Measurements from ENCODE around the gene ACYP1. TPM values are rescaled to one million over a fixed set of nuclear protein-coding genes. Genes with fewer than 3 reads are reported as not detected.

The ACYP1 gene
- total RNA-seq, 2 experiments from 2014 or later, result 65.0 to 97.5 TPM

DNA sequence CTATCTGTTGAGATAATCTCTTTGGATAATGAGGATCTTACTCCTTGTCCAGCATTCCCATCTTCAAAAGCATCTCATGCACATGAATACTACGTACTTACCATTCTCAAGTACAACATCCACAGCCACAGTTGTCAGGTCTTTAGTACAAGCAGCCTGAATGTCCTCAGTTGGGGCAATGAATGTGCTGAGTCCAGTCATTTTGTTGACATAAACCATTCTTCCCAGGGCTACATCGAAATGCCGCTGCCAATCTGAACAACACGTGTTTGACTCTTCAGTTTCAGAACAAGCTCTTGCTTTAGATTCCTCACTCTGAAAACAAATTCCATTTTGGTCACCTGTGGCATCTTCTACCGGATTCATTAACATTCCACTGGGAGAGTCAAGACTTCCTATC lies 17.5 kb downstream of the ACYP1 start:
- DNase-seq (ENCODE audit: low spot score), result no peak
- CTCF ChIA-PET (ENCODE audit: unreplicated experiment), result no interaction called here
- Histone ChIP-seq H3K9me3 (ENCODE audit: low read length) (no peaks in the 10 kb centered on the region), H3K4me1 (ENCODE audit: insufficient read depth, low read length, poor library complexity, severe bottlenecking) (peaks cover 6% of the 10 kb centered on the region), H3K4me2 (ENCODE audit: low read length) (no peak overlapping the region), H3K36me3 (ENCODE audit: insufficient read depth, low read length) (no peaks in the 10 kb centered on the region), H3K27ac (ENCODE audit: low read depth, low read length, poor library complexity, severe bottlenecking) (no peak overlapping the region), H4K20me1 (ENCODE audit: insufficient read depth, low read length) (no peaks in the 10 kb centered on the region), H3K79me2 (ENCODE audit: insufficient read depth, low read depth, low read length) (no peaks in the 10 kb centered on the region), H3K4me3 (ENCODE audit: low read depth, low read length, poor library complexity, severe bottlenecking) (no peak overlapping the region), H2AFZ (ENCODE audit: low read length) (no peak overlapping the region), H3K9me2 (ENCODE audit: insufficient read depth, low read length) (no peaks in the 10 kb centered on the region)
- POLR2A ChIA-PET, result interaction anchor here (0.6 to 1.0 kb wide), 2 partner anchors 11 to 314 kb away, joined by 3 read pairs; no protein-coding TSS in a partner anchor
- TF ChIP-seq, protein P1, sequence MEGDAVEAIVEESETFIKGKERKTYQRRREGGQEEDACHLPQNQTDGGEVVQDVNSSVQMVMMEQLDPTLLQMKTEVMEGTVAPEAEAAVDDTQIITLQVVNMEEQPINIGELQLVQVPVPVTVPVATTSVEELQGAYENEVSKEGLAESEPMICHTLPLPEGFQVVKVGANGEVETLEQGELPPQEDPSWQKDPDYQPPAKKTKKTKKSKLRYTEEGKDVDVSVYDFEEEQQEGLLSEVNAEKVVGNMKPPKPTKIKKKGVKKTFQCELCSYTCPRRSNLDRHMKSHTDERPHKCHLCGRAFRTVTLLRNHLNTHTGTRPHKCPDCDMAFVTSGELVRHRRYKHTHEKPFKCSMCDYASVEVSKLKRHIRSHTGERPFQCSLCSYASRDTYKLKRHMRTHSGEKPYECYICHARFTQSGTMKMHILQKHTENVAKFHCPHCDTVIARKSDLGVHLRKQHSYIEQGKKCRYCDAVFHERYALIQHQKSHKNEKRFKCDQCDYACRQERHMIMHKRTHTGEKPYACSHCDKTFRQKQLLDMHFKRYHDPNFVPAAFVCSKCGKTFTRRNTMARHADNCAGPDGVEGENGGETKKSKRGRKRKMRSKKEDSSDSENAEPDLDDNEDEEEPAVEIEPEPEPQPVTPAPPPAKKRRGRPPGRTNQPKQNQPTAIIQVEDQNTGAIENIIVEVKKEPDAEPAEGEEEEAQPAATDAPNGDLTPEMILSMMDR (conservative IDR thresholded peaks at IDR 0.05; ENCODE audit: low read length), result no peak
- no TSS peak for BruUV-seq (replicated peaks)
- intact Hi-C loops (cut with micrococcal nuclease; ENCODE audit: unreplicated experiment), result loop anchor here (5.0 kb wide), 1 partner anchor 39 kb away; no protein-coding TSS in a partner anchor

DNA sequence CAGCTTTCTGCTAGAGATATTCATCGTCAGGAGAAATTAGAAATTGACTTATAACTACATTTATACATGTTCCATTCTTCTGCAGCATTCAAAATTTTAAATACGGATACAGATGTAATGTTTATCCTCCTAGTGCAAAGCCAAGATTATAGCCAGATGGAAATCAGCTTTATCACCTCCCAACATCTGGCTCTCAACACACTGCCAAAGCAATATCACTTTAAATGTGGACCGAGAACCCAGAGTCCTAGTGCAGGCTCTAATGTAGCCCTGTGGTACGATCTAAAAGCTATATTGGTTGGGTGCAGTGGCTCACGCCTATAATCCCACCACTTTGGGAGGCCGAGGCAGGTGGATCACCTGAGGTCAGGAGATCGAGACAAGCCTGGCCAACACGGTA lies 19.1 kb downstream of the ACYP1 start:
- Histone ChIP-seq H3K9me2 (ENCODE audit: insufficient read depth, low read length) (no peaks in the 10 kb centered on the region), H3K9me3 (ENCODE audit: low read length) (no peaks in the 10 kb centered on the region), H3K36me3 (ENCODE audit: insufficient read depth, low read length) (no peaks in the 10 kb centered on the region), H2AFZ (ENCODE audit: low read length) (no peak overlapping the region), H3K4me1 (ENCODE audit: insufficient read depth, low read length, poor library complexity, severe bottlenecking) (no peaks in the 10 kb centered on the region), H3K27ac (ENCODE audit: low read depth, low read length, poor library complexity, severe bottlenecking) (no peak overlapping the region), H3K4me3 (ENCODE audit: low read depth, low read length, poor library complexity, severe bottlenecking) (no peak overlapping the region), H3K79me2 (ENCODE audit: insufficient read depth, low read depth, low read length) (no peaks in the 10 kb centered on the region), H4K20me1 (ENCODE audit: insufficient read depth, low read length) (no peaks in the 10 kb centered on the region), H3K4me2 (ENCODE audit: low read length) (no peak overlapping the region)
- no peak for TF ChIP-seq EZH2phosphoT487 (IDR thresholded peaks at IDR 0.05; ENCODE audit: borderline replicate concordance, low read depth, low read length)
- TF ChIP-seq, protein P1 (conservative IDR thresholded peaks at IDR 0.05; ENCODE audit: low read length), result no peak
- DNase-seq (ENCODE audit: low spot score), result no peak
- ChIA-PET CTCF (ENCODE audit: unreplicated experiment) (no interaction called here), POLR2A (interaction anchor here (0.5 to 1.2 kb wide), 4 partner anchors 9 to 165 kb away, joined by 3 to 4 read pairs (median 4); no protein-coding TSS in a partner anchor)
- intact Hi-C loops (cut with micrococcal nuclease; ENCODE audit: unreplicated experiment), result loop anchor here (5.0 kb wide), 1 partner anchor 37 kb away; no protein-coding TSS in a partner anchor
- no TSS peak for BruUV-seq (replicated peaks)

DNA sequence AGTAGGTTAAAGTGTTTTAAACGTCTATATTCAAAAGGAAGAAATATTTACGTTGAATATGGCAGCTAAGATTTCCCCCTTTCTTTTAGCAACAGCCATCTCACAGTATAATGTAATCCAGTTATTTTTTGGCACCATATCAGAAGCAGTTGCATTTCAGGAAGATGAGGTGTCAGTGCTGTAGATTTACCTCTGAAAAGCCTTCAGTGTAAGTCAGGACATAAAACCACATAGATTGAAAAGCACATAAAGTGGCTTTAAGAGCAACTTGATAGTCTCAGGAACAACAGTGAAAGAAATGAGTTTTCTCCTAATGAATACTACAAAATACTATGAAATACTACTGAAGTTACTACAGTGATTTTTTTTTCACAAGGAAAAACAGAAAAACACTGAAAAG lies 19.5 kb downstream of the ACYP1 start:
- H4K20me1 ChIP-seq (ENCODE audit: insufficient read depth, low read length), result no peaks in the 10 kb centered on the region
- intact Hi-C loops (cut with micrococcal nuclease; ENCODE audit: unreplicated experiment), result no loop called here
- ChIA-PET CTCF (ENCODE audit: unreplicated experiment) (no interaction called here), POLR2A (interaction anchor here (0.5 to 1.2 kb wide), 4 partner anchors 8 to 308 kb away, joined by 3 to 4 read pairs (median 4); no protein-coding TSS in a partner anchor)
- TF ChIP-seq EZH2phosphoT487 (IDR thresholded peaks at IDR 0.05; ENCODE audit: borderline replicate concordance, low read depth, low read length), result no peak
- TF ChIP-seq, protein P1 (conservative IDR thresholded peaks at IDR 0.05; ENCODE audit: low read length), result no peak
- no TSS peak for BruUV-seq (replicated peaks)
- no peak overlapping the region for H2AFZ ChIP-seq (ENCODE audit: low read length)
- H3K9me3 ChIP-seq (ENCODE audit: low read length), result no peaks in the 10 kb centered on the region
- no peaks in the 10 kb centered on the region for H3K79me2 ChIP-seq (ENCODE audit: insufficient read depth, low read depth, low read length)
- H3K4me2 ChIP-seq (ENCODE audit: low read length), result no peak overlapping the region
- H3K9me2 ChIP-seq (ENCODE audit: insufficient read depth, low read length), result no peaks in the 10 kb centered on the region
- no peaks in the 10 kb centered on the region for H3K36me3 ChIP-seq (ENCODE audit: insufficient read depth, low read length)
- no peak overlapping the region for H3K27ac ChIP-seq (ENCODE audit: low read depth, low read length, poor library complexity, severe bottlenecking)
- no peaks in the 10 kb centered on the region for H3K4me1 ChIP-seq (ENCODE audit: insufficient read depth, low read length, poor library complexity, severe bottlenecking)
- H3K4me3 ChIP-seq (ENCODE audit: low read depth, low read length, poor library complexity, severe bottlenecking), result no peak overlapping the region
- no peak for DNase-seq (ENCODE audit: low spot score)
